ENCODE measurements around the gene PCDHB10.
"Not testable (repeated sequence)": the region's sequence is repeated elsewhere in the genome, so short reads cannot be mapped to it uniquely, and the experiment has no call there.

Gene PCDHB10

DNA sequence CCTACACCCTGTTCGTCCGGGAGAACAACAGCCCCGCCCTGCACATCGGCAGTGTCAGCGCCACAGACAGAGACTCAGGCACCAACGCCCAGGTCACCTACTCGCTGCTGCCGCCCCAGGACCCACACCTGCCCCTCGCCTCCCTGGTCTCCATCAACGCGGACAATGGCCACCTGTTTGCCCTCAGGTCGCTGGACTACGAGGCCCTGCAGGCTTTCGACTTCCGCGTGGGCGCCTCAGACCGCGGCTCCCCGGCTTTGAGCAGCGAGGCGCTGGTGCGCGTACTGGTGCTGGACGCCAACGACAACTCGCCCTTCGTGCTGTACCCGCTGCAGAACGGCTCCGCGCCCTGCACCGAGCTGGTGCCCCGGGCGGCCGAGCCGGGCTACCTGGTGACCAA is 3.5 kb upstream of the PCDHB10 start:
- not testable (repeated sequence) for DNase-seq

DNA sequence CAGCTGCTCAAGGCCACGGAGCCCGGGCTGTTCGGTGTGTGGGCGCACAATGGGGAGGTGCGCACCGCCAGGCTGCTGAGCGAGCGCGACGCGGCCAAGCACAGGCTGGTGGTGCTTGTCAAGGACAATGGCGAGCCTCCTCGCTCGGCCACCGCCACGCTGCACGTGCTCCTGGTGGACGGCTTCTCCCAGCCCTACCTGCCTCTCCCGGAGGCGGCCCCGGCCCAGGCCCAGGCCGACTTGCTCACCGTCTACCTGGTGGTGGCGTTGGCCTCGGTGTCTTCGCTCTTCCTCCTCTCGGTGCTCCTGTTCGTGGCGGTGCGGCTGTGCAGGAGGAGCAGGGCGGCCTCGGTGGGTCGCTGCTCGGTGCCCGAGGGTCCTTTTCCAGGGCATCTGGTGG is 3.0 kb upstream of the PCDHB10 start:
- DNase-seq = not testable (repeated sequence)

DNA sequence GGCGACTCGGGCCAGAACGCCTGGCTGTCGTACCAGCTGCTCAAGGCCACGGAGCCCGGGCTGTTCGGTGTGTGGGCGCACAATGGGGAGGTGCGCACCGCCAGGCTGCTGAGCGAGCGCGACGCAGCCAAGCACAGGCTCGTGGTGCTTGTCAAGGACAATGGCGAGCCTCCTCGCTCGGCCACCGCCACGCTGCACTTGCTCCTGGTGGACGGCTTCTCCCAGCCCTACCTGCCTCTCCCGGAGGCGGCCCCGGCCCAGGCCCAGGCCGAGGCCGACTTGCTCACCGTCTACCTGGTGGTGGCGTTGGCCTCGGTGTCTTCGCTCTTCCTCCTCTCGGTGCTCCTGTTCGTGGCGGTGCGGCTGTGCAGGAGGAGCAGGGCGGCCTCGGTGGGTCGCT is 2.2 kb downstream of the PCDHB10 start:
- not testable (repeated sequence) for DNase-seq

DNA sequence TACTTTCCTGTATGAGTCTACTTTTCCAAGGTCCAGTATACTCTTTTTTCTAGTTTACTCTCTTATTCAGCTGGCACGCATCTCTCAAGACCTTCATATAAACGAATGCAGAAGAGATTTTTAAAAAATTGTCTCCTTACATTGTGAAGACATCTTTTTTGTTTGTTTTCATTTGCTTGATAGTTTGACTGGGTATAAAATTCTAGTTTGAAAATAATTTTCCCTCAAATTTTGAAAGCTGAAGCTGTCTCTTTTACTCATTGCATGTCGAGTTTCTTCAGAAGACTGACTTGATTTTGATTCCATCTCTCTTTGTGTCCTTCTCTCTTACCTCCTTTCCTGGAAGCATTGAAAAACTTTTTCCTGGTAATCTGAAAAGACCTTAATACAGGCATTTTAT is 4.2 kb downstream of the PCDHB10 start:
- DNase-seq = no peak

DNA sequence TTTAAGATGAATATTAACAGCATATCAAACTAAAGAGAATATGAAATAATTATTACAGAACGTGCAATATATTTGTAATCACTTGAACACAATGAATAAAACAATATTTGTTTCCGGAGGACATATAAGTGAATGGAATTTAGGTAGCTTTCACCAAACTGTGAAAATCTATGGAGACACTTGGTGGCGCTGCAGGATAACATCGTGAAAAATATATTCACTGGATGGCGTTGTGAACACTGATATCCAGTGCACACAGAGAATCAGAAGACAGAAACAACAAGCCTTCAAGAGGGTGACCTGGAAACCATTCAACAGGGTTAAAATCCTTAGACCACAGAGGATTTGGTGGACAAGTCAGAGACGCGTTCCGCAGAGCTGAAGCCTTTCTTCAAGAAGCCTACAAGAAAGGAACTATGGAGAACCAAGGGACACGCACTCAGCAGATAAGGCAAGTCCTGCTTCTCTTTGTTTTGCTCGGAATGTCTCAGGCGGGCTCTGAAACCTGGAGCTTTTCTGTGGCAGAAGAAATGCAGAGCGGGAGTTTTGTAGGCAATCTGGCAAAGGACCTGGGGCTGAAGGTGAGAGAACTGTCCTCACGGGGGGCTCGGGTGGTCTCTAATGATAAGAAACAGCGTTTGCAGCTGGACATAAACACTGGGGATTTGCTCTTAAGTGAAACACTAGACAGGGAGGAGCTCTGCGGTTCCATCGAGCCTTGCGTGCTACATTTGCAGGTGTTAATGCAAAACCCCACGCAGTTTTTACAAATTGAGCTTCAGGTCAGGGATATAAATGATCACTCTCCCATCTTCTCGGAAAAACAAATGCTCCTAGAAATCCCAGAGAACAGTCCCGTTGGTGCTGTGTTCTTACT is 7.4 kb downstream of the PCDHB10 start, which contains the start of gene PCDHB11:
TSS of gene PCDHB11 (plus strand) at position 269 of the 877 bp plus-strand sequence. CDS start at position 417, 148 bp downstream.
- no peak for DNase-seq

DNA sequence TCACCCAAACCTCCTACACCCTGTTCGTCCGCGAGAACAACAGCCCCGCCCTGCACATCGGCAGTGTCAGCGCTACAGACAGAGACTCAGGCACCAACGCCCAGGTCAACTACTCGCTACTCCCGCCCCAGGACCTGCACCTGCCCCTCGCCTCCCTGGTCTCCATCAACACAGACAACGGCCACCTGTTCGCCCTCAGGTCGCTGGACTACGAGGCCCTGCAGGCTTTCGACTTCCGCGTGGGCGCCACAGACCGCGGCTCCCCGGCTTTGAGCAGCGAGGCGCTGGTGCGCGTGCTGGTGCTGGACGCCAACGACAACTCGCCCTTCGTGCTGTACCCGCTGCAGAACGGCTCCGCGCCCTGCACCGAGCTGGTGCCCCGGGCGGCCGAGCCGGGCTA is 9.0 kb downstream of the PCDHB10 start:
- not testable (repeated sequence) for DNase-seq

DNA sequence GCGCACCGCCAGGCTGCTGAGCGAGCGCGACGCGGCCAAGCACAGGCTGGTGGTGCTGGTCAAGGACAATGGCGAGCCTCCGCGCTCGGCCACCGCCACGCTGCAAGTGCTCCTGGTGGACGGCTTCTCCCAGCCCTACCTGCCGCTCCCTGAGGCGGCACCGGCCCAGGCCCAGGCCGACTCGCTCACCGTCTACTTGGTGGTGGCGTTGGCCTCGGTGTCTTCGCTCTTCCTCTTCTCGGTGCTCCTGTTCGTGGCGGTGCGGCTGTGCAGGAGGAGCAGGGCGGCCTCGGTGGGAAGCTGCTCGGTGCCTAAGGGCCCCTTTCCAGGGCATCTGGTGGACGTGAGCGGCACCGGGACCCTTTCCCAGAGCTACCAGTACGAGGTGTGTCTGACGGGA is 9.5 kb downstream of the PCDHB10 start:
- DNase-seq = not testable (repeated sequence)

DNA sequence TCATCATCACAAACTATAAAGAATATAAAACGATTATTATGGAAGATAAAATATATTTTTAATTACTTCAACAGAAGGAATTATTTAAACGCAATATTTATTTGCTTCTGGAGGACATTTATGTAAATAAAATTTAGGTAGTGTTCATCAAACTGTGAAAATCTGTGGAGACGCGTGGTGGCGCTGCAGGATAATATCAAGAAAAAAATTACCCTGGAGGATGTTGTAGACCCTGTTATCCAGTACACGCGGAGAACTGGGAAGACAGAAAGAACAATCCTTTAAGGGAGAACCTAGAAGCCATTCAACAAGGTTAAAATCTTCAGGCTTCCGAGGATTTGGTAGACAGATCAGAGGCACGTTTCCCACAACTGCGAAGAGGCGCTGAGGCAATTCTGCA is 16.3 kb downstream of the PCDHB10 start, which contains the start of gene PCDHB12:
TSS of gene PCDHB12 (plus strand) at position 242 of the 400 bp plus-strand sequence. CDS start 189 bp downstream, outside the sequence.
- no peak for DNase-seq

DNA sequence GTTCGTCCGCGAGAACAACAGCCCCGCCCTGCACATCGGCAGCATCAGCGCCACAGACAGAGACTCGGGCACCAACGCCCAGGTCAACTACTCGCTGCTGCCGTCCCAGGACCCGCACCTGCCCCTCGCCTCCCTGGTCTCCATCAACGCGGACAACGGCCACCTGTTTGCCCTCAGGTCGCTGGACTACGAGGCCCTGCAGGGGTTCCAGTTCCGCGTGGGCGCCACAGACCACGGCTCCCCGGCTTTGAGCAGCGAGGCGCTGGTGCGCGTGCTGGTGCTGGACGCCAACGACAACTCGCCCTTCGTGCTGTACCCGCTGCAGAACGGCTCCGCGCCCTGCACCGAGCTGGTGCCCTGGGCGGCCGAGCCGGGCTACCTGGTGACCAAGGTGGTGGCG is 18.1 kb downstream of the PCDHB10 start:
- DNase-seq = not testable (repeated sequence)

DNA sequence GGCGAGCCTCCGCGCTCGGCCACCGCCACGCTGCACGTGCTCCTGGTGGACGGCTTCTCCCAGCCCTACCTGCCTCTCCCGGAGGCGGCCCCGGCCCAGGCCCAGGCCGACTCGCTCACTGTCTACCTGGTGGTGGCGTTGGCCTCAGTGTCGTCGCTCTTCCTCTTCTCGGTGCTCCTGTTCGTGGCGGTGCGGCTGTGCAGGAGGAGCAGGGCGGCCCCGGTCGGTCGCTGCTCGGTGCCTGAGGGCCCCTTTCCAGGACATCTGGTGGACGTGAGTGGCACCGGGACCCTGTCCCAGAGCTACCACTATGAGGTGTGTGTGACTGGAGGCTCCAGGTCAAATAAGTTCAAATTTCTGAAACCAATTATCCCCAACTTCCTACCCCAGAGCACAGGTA is 18.7 kb downstream of the PCDHB10 start:
- DNase-seq = not testable (repeated sequence)

DNA sequence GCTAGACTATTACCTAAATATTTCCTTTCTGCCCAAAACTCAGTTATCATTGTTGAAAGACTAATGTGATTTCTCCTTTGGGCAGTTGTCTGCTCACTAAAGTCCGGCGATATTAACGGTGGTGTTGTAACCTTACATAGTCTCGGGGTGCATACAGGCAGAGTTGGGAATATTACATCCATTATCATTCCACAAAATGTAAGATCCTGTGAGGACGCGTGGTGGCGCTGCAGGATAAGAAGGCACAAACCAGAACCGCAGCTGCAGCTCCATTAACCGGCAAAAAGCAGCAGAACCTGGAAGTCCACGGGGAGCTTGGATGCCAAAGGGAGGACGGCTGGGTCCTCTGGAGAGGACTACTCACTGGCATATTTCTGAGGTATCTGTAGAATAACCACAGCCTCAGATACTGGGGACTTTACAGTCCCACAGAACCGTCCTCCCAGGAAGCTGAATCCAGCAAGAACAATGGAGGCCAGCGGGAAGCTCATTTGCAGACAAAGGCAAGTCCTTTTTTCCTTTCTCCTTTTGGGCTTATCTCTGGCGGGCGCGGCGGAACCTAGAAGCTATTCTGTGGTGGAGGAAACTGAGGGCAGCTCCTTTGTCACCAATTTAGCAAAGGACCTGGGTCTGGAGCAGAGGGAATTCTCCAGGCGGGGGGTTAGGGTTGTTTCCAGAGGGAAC is 21.6 kb downstream of the PCDHB10 start, which contains the start of gene PCDHB13:
TSS of gene PCDHB13 (plus strand) at position 264 of the 684 bp plus-strand sequence. CDS start at position 469, 205 bp downstream.
- not testable (repeated sequence) for DNase-seq

DNA sequence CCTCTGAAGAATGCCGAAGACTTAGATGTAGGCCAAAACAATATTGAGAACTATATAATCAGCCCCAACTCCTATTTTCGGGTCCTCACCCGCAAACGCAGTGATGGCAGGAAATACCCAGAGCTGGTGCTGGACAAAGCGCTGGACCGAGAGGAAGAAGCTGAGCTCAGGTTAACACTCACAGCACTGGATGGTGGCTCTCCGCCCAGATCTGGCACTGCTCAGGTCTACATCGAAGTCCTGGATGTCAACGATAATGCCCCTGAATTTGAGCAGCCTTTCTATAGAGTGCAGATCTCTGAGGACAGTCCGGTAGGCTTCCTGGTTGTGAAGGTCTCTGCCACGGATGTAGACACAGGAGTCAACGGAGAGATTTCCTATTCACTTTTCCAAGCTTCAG is 22.4 kb downstream of the PCDHB10 start:
- DNase-seq = not testable (repeated sequence)

DNA sequence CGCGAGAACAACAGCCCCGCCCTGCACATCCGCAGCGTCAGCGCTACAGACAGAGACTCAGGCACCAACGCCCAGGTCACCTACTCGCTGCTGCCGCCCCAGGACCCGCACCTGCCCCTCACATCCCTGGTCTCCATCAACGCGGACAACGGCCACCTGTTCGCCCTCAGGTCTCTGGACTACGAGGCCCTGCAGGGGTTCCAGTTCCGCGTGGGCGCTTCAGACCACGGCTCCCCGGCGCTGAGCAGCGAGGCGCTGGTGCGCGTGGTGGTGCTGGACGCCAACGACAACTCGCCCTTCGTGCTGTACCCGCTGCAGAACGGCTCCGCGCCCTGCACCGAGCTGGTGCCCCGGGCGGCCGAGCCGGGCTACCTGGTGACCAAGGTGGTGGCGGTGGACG is 23.4 kb downstream of the PCDHB10 start:
- DNase-seq = not testable (repeated sequence)

DNA sequence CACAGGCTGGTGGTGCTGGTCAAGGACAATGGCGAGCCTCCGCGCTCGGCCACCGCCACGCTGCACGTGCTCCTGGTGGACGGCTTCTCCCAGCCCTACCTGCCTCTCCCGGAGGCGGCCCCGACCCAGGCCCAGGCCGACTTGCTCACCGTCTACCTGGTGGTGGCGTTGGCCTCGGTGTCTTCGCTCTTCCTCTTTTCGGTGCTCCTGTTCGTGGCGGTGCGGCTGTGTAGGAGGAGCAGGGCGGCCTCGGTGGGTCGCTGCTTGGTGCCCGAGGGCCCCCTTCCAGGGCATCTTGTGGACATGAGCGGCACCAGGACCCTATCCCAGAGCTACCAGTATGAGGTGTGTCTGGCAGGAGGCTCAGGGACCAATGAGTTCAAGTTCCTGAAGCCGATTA is 23.9 kb downstream of the PCDHB10 start:
- DNase-seq = not testable (repeated sequence)

DNA sequence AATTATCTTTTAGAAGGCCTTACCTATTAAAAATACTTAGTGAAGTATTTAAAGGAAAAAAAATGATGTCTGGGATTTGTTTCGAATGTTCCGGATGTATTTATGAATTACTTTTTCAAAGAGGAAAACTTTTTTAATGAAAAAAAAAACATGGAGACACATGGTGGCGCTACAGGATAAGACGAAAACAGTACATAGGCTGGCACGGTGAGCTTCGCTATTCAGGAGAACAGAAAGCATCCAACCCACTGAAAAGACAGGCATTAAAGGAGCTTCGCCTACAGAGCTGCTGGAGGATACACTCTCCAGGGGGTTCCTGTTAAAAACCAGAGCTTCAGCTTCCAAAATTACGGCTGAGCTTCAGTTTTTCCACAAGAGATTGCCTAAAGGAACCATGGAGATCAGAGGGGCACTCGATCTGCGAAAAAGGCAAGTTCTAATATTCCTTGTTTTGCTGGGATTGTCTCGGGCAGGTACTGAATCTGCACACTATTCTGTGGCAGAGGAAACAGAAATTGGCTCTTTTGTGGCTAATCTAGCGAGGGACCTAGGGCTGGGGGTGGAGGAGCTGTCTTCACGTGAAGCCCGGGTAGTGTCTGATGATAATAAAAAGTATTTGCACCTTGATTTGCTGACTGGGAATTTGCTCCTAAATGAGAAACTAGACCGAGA is 31.1 kb downstream of the PCDHB10 start, which contains the start of gene PCDHB14:
TSS of gene PCDHB14 (plus strand) at position 232 of the 672 bp plus-strand sequence. CDS start at position 395, 163 bp downstream.
- DNase-seq = peak; percentile 21

DNA sequence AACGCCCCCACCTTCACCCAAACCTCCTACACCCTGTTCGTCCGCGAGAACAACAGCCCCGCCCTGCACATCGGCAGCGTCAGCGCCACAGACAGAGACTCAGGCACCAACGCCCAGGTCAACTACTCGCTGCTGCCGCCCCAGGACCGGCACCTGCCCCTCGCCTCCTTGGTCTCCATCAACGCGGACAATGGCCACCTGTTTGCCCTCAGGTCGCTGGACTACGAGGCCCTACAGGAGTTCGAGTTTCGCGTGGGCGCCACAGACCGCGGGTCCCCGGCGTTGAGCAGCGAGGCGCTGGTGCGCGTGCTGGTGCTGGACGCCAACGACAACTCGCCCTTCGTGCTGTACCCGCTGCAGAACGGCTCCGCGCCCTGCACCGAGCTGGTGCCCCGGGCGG is 32.7 kb downstream of the PCDHB10 start:
- not testable (repeated sequence) for DNase-seq

DNA sequence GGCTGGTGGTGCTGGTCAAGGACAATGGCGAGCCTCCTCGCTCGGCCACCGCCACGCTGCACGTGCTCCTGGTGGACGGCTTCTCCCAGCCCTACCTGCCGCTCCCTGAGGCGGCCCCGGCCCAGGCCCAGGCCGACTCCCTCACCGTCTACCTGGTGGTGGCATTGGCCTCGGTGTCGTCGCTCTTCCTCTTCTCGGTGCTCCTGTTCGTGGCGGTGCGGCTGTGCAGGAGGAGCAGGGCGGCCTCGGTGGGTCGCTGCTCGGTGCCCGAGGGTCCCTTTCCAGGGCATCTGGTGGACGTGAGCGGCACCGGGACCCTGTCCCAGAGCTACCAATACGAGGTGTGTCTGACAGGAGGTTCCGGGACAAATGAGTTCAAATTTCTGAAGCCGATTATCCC is 33.3 kb downstream of the PCDHB10 start:
- not testable (repeated sequence) for DNase-seq

DNA sequence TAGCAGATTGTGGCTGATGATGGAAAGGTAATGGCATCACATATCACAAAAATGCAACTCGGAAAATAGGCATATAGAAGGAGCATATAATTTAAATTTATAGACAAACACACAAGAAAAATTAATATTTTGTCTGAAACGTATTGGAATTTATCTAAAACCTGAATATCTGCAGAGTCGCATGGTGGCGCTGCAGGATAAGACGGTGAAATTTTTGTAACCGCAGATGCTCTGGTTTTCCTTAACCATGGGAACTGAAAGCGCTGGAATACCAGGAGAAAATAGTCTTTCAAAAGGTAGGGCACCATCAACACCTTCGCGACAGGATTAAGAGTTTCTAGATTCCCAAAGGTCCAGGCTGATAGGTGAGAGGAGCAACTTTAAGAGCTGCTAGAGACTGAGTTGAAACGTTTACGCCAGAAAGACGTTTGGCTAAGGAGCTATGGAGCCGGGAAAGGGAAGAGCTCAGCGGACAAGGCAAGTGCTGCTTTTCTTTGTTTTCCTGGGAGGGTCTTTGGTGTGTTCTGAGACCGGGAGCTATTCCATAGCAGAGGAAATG is 42.0 kb downstream of the PCDHB10 start:
- no peak for DNase-seq

DNA sequence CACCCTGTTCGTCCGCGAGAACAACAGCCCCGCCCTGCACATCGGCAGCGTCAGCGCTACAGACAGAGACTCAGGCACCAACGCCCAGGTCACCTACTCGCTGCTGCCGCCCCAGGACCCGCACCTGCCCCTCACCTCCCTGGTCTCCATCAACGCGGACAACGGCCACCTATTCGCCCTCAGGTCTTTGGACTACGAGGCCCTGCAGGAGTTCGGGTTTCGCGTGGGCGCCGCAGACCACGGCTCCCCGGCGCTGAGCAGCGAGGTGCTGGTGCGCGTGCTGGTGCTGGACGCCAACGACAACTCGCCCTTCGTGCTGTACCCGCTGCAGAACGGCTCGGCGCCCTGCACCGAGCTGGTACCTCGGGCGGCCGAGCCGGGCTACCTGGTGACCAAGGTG is 43.8 kb downstream of the PCDHB10 start:
- DNase-seq = not testable (repeated sequence)

DNA sequence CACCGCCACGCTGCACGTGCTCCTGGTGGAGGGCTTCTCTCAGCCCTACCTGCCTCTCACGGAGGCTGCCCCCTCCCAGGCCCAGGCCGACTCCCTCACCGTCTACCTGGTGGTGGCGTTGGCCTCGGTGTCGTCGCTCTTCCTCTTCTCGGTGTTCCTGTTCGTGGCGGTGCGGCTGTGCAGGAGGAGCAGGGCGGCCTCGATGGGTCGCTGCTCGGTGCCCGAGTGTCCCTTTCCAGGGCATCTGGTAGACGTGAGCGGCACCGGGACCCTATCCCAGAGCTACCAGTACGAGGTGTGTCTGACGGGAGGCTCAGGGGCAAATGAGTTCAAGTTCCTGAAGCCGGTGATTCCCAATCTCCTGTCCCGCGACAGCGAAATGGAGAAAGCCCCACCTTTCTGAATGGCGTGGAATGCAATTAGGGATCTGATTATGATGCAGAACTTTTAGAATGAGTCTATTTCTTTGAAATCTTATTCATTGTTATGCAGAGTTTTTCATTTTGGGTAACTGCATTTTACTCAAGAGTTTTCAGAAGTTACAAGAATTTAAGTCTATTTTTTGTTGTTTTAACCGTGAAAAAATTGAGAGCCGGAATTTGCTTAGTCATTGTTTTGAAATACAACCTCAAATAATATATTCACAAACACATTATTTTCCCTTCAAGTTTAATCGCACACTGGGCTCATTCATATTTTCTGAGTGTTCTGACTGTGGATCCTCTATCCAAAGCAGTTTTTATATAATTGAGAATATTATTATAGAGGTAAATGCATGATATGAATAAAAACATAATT is 44.6 kb downstream of the PCDHB10 start:
- no peak for DNase-seq

DNA sequence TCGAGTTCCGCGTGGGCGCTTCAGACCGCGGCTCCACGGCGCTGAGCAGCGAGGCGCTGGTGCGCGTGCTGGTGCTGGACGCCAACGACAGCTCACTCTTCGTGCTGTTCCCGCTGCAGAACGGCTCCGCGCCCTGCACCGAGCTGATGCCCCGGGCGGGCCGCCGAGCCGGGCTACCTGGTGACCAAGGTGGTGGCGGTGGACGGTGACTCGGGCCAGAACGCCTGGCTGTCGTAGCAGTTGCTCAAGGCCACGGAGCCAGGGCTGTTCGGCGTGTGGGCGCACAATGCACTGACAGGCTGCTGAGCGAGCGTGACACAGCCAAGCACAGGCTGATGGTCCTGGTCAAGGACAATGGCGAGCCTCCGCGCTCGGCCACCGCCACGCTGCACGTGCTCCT is 49.3 kb downstream of the PCDHB10 start:
- DNase-seq = no peak

Data from HCEC 1CT (cell line).